K562 (cell line): ENCODE data around the gene KCP. TPM values are rescaled to one million over a fixed set of nuclear protein-coding genes. Genes with fewer than 3 reads are reported as not detected.

Experiments
- AFF4 ChIP-seq: sonication (generic); formaldehyde crosslinking; IDR thresholded peaks from 2 replicates; pipeline ENCODE4 v1.8.0; 2023; ENCODE audit warnings: mild to moderate bottlenecking, missing genetic modification reagents
- CAMTA2 ChIP-seq: fragments of 250-450 bp; sonication (Bioruptor Pico); conservative IDR thresholded peaks from 2 replicates; pipeline ENCODE4 v1.5.1; 2022
- CUX1 ChIP-seq: fragments of 200-800 bp; sonication (Bioruptor generic); IDR thresholded peaks from 2 replicates; pipeline ENCODE4 v1.6.1; 2016; ENCODE audit warnings: missing genetic modification characterization, missing compliant biosample characterization
- HNRNPLL ChIP-seq: fragments of 200-400 bp; formaldehyde crosslinking; IDR thresholded peaks from 2 replicates; pipeline ENCODE4 v1.6.1; 2017; ENCODE audit warnings: low read length, low read depth, mild to moderate bottlenecking; ENCODE audit not compliant: poor library complexity, severe bottlenecking
- KDM5B ChIP-seq: fragments of 200-600 bp; sonication (generic); IDR thresholded peaks from 2 replicates; pipeline ENCODE4 v1.6.1; 2012; ENCODE audit warnings: low read depth, mild to moderate bottlenecking, moderate library complexity, low read length, control low read depth, inconsistent platforms; ENCODE audit not compliant: insufficient replicate concordance
- KLF10 ChIP-seq: fragments of 250-450 bp; sonication (Bioruptor Pico); IDR thresholded peaks from 2 replicates; pipeline ENCODE4 v1.6.1; 2021; ENCODE audit warnings: matching md5 sums
- MAFF ChIP-seq: IDR thresholded peaks from 2 replicates; pipeline ENCODE4 v1.6.1; 2012; ENCODE audit warnings: low read length, improper control_type of control experiment
- MAZ ChIP-seq, 2 experiments: fragments of 450-650 bp in 1 of 2; sonication (generic) in 1 of 2; formaldehyde crosslinking; IDR thresholded peaks in 1 of 2; conservative IDR thresholded peaks in 1 of 2; 2 replicates each; pipeline versions ENCODE4 v1.4.0 to v1.5.0; 2020; ENCODE audit warnings: mild to moderate bottlenecking in 1 of 2, missing genetic modification reagents in 1 of 2
- OTX1 ChIP-seq: fragments of 450-650 bp; formaldehyde crosslinking; IDR thresholded peaks from 2 replicates; pipeline ENCODE4 v1.4.0; 2022; ENCODE audit warnings: mild to moderate bottlenecking
- SRSF7 ChIP-seq: fragments of 200-400 bp; formaldehyde crosslinking; optimal IDR thresholded peaks from 2 replicates; pipeline ENCODE3; 2017; ENCODE audit warnings: mild to moderate bottlenecking, low read depth, low read length
- ZNF124 ChIP-seq: sonication (generic); formaldehyde crosslinking; IDR thresholded peaks from 2 replicates; pipeline ENCODE4 v1.8.1; 2022; ENCODE audit warnings: missing genetic modification reagents
- ZNF311 ChIP-seq: fragments of 250-450 bp; sonication (Bioruptor Pico); IDR thresholded peaks from 2 replicates; pipeline ENCODE4 v1.4.0; 2020; ENCODE audit warnings: mild to moderate bottlenecking, moderate library complexity
- ZNF696 ChIP-seq: fragments of 250-450 bp; sonication (Bioruptor Pico); conservative IDR thresholded peaks from 2 replicates; pipeline ENCODE4 v1.4.0; 2020; ENCODE audit warnings: mild to moderate bottlenecking, moderate library complexity
- polyA plus RNA-seq, 8 experiments: library from polyadenylated mRNA; depleted of rRNA in 4 of 8; stranded (reverse) in 5 of 8; unstranded in 3 of 8; fragments of >200 nt; fragmentation: Nextera tagmentation in 2 of 8; fragmentation: Illumina TruSeq in 1 of 8; extraction: Ambion mirVana in 2 of 8; extraction: Trizol in 1 of 8; gene quantifications; 2 replicates each; pipeline versions ENCODE4 v1.2.1 to v1.2.3, GENCODE V29; 2011 to 2014; ENCODE audit warnings: inconsistent platforms in 1 of 8, missing spikeins in 1 of 8
- total RNA-seq, 7 experiments: library from RNA; depleted of rRNA in 6 of 7; stranded (reverse); fragments of >200 nt in 6 of 7; fragmentation: Illumina TruSeq in 2 of 7; extraction: Trizol in 2 of 7; gene quantifications; 2 replicates each; pipeline versions ENCODE4 v1.2.1 to v1.2.3, GENCODE V29; 2011 to 2021; ENCODE audit warnings: low replicate concordance in 1 of 7
- TF ChIP-seq, protein P1 (sequence below): fragments of 450-650 bp; IDR thresholded peaks from 2 replicates; pipeline ENCODE4 v1.6.1; 2016; ENCODE audit warnings: antibody characterized with exemption
- TF ChIP-seq, protein P2 (sequence below): conservative IDR thresholded peaks from 2 replicates; pipeline ENCODE4 v1.6.1; 2011; ENCODE audit warnings: low read depth, mild to moderate bottlenecking, low read length; ENCODE audit not compliant: control insufficient read depth

KCP gene
- total and polyA plus RNA-seq, 9 of the 15 experiments (the other 6 are each of a cell fraction or from before 2014, with no cell fraction given): 0.06 to 0.17 (median 0.12) TPM; not detected in 3

DNA sequence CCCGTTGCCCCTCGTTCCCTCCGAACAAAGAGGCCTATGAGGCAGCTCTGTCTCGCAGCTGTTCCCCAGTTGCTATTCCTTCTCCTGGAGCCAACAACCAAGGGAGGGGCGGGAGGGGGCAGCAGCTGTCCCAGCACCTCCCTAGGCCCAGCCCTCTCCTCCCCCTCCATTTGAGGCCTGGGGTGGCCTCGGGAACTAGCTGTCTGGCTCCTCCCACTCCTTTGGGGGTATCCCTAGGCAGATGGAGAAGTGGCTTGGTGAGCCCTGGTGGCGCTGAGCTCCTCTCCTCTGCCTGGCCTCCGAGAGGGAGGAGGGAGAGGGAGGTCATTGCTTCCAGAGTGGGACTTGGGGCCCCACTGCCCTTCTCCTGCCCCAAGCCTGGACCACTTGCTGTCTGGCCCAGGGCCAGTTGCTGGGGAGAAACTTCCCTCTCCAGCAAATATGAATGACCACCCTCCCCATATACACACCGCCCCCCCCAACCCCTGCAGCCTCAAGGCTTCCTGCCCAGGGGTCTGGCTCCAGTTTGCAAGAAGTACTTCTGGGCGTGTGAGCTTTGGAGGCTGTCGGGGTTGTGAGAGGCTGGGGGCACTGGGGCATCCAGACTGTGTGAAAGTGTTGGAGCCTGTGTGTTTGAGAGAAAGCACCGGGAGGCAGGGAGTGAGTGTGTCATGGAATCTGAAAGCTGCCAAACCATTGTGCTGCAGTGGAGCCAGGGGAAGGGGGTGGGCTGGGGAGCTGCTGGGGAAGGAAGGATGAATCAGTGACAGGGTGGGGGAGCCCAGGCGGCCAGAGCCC is 77.2 kb downstream of the KCP start (continued):
- TF ChIP-seq HNRNPLL: peak; percentile 15
- TF ChIP-seq CAMTA2 (CRISPR knock-in tag): no peak
- no peak for TF ChIP-seq CUX1 (CRISPR knock-in tag)
- peak; percentile 2 for TF ChIP-seq KDM5B
- TF ChIP-seq KLF10 (CRISPR knock-in tag): no peak
- TF ChIP-seq ZNF696 (CRISPR knock-in tag): no peak
- peak in 1 of 2 experiments; percentile 22; a peak in 1 of 4 replicates for TF ChIP-seq MAZ (CRISPR knock-in tag; conservative IDR thresholded peaks at IDR 0.05 in 1 of 2, IDR thresholded peaks at IDR 0.05 in 1 of 2)
- TF ChIP-seq ZNF311 (CRISPR knock-in tag): no peak
- TF ChIP-seq, protein P1, sequence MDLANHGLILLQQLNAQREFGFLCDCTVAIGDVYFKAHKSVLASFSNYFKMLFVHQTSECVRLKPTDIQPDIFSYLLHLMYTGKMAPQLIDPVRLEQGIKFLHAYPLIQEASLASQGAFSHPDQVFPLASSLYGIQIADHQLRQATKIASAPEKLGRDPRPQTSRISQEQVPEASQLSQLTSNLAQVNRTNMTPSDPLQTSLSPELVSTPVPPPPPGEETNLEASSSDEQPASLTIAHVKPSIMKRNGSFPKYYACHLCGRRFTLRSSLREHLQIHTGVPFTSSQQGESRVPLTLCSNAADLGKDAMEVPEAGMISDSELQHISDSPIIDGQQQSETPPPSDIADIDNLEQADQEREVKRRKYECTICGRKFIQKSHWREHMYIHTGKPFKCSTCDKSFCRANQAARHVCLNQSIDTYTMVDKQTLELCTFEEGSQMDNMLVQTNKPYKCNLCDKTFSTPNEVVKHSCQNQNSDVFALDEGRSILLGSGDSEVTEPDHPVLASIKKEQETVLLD: no peak
- TF ChIP-seq OTX1 (CRISPR knock-in tag): 0 out of 2 replicates have a peak, but pooled peaks have one; percentile 4
- TF ChIP-seq AFF4 (CRISPR knock-in tag): peak; percentile 73
- no peak for TF ChIP-seq MAFF
- TF ChIP-seq SRSF7: no peak
- TF ChIP-seq, protein P2, sequence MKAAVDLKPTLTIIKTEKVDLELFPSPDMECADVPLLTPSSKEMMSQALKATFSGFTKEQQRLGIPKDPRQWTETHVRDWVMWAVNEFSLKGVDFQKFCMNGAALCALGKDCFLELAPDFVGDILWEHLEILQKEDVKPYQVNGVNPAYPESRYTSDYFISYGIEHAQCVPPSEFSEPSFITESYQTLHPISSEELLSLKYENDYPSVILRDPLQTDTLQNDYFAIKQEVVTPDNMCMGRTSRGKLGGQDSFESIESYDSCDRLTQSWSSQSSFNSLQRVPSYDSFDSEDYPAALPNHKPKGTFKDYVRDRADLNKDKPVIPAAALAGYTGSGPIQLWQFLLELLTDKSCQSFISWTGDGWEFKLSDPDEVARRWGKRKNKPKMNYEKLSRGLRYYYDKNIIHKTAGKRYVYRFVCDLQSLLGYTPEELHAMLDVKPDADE: 0 out of 2 replicates have a peak, but pooled peaks have one; percentile 6
- no peak for TF ChIP-seq ZNF124 (CRISPR knock-in tag)
